ENCODE results near the gene RNFT2.
"Not testable (repeated sequence)": the region's sequence is repeated elsewhere in the genome, so short reads cannot be mapped to it uniquely, and the experiment has no call there.

RNFT2 gene

GRCh38 chr12:116710370-116711150, 27.6 kb upstream of the RNFT2 start:
- no peak for DNase-seq

DNA sequence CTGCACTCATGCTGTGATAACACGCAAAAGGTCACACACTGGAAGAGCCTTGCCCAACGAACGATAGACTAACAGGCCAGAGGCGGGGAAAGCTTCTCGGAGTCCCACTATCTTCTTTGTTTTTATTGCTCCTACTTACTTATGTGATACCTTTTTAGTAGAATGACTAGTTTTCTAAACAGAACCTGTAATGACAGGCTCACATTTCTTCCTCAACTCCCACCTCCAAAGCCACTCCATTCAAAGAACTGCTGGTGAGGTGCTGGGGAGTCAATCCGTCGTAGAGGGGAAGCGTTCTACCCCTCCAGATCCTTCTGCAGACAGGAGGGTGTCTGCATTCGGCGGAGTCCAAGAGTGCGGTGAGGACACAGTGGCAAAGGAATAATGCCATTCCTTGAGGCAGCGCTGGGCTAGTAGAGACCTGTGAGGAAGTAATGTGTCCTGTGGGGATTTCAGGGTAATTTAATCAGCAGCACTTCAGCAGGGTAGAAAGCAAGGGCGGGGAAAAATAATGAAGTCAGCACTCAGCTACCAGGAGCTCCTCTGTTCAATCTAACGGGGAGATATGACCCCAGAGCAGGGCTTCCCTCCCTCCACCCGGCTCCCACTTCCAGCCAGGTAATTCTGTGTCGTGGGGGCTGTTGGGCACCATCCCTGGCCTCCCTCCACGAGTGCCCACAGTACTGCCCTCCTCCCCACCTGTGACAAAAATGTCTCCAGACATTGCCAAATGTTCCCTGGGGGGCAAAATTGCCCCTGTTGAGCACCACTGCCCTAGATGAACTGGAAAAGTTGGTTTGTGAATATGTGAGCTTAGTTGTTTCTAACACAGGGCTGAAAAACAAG, 25.4 kb upstream of the RNFT2 start:
- no peak for DNase-seq

DNA sequence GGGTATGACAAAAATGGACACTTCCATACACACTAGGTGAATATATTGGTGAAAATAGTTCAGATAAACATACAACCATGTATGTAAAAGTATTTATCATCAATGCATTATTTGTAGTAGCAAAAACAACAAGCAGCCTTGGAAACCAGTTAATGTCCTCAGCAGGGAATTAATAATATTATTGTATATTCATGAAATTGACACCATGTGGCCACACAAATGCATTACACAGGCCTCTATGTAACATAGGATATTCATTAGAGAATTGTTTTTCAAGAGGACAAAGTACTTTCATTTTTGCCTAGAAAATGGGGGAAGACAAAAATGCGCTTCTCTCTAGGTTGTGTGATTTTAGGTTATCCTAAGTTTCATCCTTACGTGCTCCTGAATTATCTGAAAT, 24.6 kb upstream of the RNFT2 start:
- no peak for DNase-seq

DNA sequence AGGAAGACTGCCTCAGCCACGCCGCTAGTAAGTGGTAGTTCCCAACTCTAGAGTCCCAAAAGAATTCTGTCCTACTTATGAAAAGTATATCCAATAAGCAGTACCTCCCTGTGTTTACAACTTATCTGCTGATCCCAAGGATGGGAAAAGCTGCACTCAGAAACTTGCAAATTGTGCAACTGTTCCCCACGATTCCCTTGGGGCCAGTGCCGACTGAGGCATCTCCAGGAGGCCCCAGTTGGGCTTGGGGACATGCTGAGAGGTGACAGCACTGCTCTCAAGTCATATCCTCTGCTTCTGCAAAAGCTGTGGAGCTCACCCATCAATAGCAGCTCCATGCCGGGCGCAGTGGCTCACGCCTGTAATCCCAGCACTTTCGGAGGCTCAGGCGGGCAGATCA, 23.9 kb upstream of the RNFT2 start:
- DNase-seq = no peak

DNA sequence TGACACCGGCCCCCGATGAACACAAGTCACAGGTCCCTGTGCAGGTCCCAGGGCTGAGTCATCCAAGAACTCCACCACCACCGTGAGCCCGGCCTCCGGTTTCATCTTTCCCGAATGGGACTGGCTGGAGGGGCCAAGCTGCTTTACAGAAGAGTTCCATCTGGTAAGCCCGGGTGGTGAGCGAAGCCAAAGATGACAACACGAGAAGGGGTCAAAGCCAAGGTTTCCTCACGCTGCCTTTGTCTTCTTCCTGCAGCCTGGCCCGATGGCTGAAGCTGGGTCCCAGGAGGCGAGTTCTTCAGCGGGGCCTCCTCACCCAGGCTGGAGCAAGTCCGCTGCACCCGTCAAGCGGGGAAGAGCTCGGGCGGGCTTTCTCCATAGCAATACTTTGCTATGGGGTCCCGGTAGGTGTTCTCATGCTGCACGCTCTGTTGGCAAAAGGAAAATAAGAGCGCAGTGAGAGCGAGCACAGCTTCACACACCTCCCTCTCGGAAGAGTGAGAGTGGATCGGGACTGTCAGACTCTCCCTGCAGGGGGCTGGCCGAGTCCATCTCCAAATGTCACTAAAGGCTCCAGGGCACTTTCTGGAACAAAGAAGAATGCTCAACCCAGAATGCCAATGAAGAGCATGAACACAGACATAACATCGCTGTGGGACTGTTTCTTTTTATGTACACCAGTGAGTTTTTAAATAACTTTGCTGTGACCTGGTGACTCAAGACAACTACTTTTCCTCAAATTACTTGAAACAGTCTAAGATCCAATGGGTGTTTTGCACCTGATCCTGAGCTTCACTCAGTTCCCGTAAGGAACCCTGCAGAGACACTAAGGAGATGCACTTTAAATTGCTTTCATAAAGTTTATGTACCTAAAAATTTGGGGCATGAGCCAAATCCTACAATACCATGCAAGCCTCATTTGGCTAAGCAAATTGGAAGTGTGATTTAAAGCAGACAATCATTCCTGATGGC, 20.4 kb upstream of the RNFT2 start:
- peak in 39 of 56 donors; percentile 14 to 71 (median 39) for DNase-seq

DNA sequence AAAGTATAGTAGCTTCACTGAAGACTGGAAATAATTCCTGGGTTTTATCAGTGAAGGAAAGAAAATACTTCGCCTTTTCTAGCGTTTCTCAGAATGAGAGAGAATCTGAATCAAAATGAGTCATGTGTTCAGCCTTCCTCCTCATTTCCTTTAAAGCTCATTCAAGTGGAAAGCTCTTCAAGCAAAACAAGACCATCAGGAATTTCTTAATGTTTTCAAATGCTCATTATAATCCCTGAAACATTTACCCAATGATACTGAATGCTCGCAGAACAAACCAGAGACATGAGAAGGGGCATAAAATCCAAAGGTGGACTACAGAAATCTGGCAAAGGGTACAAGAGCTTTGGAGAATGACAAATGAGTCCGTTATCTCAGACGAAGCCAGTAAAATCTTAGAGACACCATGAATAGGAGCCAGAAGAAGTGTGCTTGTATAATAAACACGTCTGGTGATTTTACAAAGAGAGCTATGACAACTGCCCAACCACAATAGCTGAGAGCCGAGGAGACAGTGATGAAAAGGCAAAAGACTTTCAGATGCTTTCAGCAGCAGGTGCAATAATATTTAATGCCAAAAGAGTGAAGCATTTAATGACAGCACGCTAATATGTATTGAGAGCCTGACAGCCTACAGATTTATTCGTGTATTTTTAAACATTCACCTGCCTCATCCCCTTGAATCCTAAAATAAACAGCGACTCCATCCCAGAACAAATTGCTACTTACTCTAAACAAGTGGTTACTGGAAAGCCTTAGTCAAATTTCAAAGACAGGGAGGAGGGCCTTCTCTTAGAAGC, 19.3 kb upstream of the RNFT2 start:
- DNase-seq = peak in 1 of 56 donors; percentile 8

DNA sequence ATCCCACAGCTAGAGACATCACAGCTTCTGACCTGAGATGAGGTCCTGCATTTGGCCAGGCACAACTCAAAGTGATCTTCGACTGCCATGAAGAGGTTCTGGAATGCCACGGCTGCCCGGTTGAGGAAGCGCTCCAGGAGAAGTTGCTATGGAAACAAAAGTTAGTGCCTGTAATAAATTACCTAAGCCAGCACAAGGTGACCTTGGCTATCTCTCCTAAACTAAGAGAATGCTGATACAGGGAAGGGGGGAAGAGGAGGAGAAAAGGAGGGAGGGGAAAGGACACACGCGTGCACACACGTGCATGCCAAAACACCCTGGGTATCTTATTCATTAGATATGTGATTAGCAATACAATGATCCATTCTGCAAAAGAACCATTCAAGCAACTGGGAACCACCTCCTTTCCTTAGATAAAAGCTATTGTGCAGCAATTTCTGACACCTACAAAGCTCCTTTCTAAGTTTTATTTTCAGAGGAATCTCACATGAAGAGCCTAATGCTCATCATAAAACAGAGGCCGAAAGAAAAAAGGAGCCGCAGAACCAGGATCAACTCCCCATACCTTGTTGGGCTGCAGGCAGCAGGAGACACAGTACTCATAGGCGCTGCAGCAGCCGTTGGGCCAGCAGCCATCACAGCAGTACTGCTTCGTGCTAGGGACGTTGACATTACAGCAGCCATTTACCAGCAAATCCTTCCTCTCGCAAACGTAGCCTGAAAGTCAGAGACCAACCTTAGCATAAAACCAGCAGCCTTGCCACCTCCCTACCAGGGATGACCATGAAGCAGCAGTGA, 18.2 kb upstream of the RNFT2 start:
- no peak for DNase-seq

DNA sequence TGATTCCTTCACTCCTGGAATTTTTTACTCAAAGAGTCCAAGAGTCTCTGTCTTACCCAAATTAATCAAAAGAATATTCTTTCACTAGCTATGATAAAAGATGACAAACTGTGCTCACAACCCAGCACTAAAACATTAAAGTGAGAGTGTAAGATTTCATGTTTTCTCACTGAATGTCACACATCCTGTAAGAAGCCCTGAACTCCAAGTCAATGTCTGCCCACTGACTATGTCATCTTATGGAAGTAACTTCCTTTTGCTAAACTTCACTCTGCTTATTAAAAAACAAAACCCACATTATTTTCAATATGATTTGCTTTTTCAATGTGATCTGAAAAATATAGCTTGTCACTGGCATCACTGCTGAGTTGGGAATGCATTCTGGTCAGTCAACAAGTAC, 15.9 kb upstream of the RNFT2 start:
- no peak for DNase-seq

DNA sequence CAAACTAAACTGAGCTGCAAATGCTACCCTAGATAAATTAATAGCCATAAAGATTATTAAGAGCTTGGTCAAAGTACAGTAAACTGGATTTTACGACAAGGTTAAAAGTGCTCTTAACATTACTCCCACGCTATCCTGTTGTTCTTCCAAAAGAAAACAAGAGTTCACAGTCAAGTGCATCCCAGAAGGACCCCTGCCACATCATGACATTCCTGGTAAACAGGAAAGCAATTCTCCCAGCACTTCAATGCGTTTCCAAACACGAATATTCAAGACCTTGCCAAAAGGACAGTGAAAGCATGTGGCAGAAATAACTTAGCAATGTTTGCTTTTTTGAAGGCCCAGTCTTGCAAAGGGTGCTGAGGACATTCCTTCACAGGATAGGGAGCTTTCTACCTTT, 11.4 kb upstream of the RNFT2 start:
- no peak for DNase-seq

DNA sequence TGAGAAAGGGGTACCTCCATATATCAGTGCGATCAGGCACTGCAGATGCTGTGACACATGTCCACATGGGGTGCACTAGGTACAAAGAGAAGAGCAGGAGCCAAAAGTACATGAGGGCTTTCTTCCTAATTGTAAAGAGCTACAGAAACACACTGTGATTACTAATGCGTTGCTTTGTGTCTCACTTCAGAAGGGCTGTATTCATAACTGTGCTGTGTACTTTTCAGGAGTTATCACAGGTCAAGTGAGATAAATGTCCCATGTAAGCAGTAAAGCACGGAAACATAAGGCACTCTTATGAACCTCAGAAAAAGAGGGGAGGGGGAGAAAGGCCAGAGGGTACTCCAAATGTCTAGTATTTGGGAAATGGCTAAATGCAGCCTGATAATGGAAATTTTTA, 10.9 kb upstream of the RNFT2 start:
- no peak for DNase-seq

DNA sequence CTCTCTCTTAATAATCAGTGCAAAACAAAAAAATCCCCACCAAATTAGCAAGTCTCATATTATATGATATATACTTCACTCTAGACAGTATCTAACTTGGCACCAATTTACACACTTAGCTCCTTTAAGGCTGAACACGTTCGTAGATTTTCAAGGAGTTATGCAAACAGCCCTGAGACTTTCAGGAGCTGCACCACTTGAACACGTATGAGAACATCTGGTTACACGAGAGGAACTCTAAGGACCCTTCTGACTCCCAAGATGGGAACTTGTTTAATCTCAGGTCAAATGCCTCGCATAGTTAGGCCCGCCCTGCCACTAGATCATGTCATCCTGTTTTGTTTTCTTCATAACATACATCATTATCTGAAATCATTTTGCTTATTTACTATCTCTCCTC, 10.2 kb upstream of the RNFT2 start:
- no peak for DNase-seq

GRCh38 chr12:116731801-116732200, 6.3 kb upstream of the RNFT2 start:
- DNase-seq = no peak

GRCh38 chr12:116734156-116734768, 3.9 kb upstream of the RNFT2 start:
- no peak for DNase-seq

GRCh38 chr12:116735084-116735483, 3.0 kb upstream of the RNFT2 start:
- no peak for DNase-seq

- peak in 4 of 56 donors; percentile 10 to 26 (median 17) for DNase-seq
Measured at GRCh38 chr12:116735951-116736599, 2.0 kb upstream of the RNFT2 start.

DNA sequence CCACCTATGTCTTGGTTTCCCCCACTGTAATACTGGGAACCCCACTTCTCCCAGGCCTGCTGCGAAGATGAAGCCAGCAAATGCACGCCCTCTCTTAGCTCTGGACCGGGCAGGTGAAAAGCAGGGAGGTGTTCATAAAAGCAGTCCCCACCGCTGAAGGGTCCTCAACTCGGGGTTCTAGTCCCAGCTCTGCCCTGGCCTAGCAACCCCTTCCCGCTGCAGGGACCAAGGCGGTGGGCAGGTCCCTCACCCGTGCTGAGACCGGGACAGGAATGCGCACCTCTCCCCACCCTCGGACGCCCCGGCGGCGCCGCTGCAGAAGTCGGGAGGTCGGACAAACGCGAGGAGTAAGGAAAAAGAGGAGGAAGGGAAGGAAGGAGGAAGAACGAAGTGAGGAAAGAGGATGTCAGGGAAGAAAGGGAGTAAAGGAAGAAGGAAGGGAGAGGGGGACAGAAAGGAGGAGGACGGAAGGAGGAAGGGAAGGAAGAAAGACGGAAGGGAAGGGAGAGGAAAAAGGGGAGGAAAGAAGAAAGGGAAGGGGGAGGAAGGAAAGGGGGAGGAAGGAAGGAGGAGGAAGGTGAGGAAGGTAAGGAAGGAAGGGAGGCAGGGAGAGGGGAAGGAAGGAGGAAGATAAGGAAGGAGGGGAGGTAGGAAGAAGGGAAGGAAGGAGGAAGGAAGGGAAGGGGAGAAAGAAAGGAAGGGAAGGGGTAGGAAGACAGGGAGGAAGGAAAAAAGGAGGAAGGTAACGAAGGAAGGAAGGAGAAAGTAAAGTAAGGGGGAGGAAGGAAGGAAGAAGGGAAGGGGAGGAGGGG, 947 bp upstream of the RNFT2 start:
- DNase-seq = no peak

DNA sequence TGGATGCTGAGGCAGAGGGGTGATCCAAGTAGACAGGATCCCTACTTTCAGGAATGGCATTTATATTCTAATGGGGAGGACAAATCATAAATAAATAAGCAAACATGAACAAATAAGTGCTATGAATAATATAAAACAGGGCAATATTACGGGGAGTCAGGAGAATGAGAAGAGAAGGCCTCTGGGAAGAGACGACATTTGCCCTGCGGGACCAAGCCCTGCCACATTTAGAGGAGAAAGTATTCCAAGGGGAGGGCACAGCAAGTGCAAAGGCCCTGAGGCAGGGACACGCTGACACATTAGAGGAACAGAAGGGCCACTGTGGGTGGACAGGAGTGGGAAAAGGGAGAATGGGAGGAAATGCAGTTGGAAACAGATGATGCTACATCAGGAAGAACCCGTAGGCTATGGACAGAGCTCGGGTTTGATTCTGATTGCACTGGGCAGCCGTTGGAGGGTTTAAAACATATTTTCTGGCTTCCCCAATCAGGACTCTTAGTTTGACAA, 1.3 kb downstream of the RNFT2 start:
- DNase-seq = no peak

- not testable (repeated sequence) for DNase-seq
Measured at GRCh38 chr12:116742787-116743186, 4.7 kb downstream of the RNFT2 start.

Data from nucleus accumbens (tissue), 56 donors.